NOMO-1 (cell line): ENCODE data around the gene PRAMEF9.
"Not testable (repeated sequence)": the region's sequence is repeated elsewhere in the genome, so short reads cannot be mapped to it uniquely, and the experiment has no call there.

Experiments
- DNase-seq, 2 experiments: peaks; one replicate each; lab custom pipeline; 2025; ENCODE audit not compliant: unreplicated experiment in 2 of 2; lab: John Stamatoyannopoulos, UW

PRAMEF9 gene

GRCh38 chr1:13171548-13171947 lies at the start of gene PRAMEF9:
PRAMEF9 (plus strand) TSS chr1:13171848; CDS start chr1:13175281, 3,433 bp downstream.
- not testable (repeated sequence) for DNase-seq

GRCh38 chr1:13155909-13156308 lies 15.7 kb upstream of the PRAMEF9 start, which contains the start of gene PRAMEF26:
PRAMEF26 (minus strand) TSS chr1:13156009; CDS start chr1:13153095, 2,914 bp downstream.
- not testable (repeated sequence) for DNase-seq

- not testable (repeated sequence) for DNase-seq
Measured at GRCh38 chr1:13165531-13165930, 6.1 kb upstream of the PRAMEF9 start, which contains the start of gene HNRNPCL4. HNRNPCL4 (minus strand) TSS chr1:13165631; CDS start chr1:13165467, 164 bp downstream.

- DNase-seq = not testable (repeated sequence)
Measured at GRCh38 chr1:13201309-13201708, 29.7 kb downstream of the PRAMEF9 start, which contains the start of gene PRAMEF13. PRAMEF13 (minus strand) TSS chr1:13201409; CDS start chr1:13199589, 1,820 bp downstream.

- DNase-seq = not testable (repeated sequence)
Measured at GRCh38 chr1:13208712-13209111, 37.1 kb downstream of the PRAMEF9 start.

- not testable (repeated sequence) for DNase-seq
Measured at GRCh38 chr1:13216619-13217018, 45.0 kb downstream of the PRAMEF9 start.

GRCh38 chr1:13219203-13219602 lies 47.6 kb downstream of the PRAMEF9 start:
- not testable (repeated sequence) for DNase-seq

GRCh38 chr1:13222788-13223187 lies 51.1 kb downstream of the PRAMEF9 start:
- not testable (repeated sequence) for DNase-seq

- no peak for DNase-seq
Measured at GRCh38 chr1:13224480-13225060, 52.9 kb downstream of the PRAMEF9 start.

- not testable (repeated sequence) for DNase-seq
Measured at GRCh38 chr1:13225675-13226204, 54.1 kb downstream of the PRAMEF9 start, which contains the start of gene PRAMEF18. PRAMEF18 (minus strand) TSS chr1:13226154; CDS start chr1:13226106, 48 bp downstream.

- DNase-seq = not testable (repeated sequence)
Measured at GRCh38 chr1:13227271-13228055, 55.8 kb downstream of the PRAMEF9 start.

- DNase-seq = no peak
Measured at GRCh38 chr1:13228343-13228781, 56.7 kb downstream of the PRAMEF9 start.
